A549 (cell line): ENCODE data around the gene MAGI2. TPM values are rescaled to one million over a fixed set of nuclear protein-coding genes. Genes with fewer than 3 reads are reported as not detected.

ENCODE experiments used
- ATAC-seq, 2 experiments: fragments of 200-7000 bp in 1 of 2; fragments of >200 bp in 1 of 2; cut with Nextera tagmentation in 1 of 2; cut with Tn5 transposase in 1 of 2; 3 replicates each; pipeline versions ENCODE4 v1.8.0 to v1.9.1; 2018 to 2020; ENCODE audit warnings: mild to moderate bottlenecking in 1 of 2, moderate library complexity in 1 of 2
- CTCF ChIA-PET: fragments of 300-600 bp; sonication (Branson Sonifier 250); formaldehyde crosslinking; extraction: SDS; loops from one replicate; lab custom pipeline; 2021; ENCODE audit warnings: antibody characterized with exemption, inconsistent platforms; lab: Yijun Ruan, JAX
- POLR2A ChIA-PET: fragments of 350-600 bp; formaldehyde crosslinking; extraction: SDS; loops from one replicate; lab custom pipeline; 2021; ENCODE audit warnings: antibody characterized with exemption, inconsistent platforms; lab: Yijun Ruan, JAX
- DNase-seq, 2 experiments: peaks; one replicate each; pipeline versions ENCODE4 v3.0.0 to v3.0.0-alpha.2; 2011 to 2016; ENCODE audit warnings: low read depth in 1 of 2, low spot score in 1 of 2
- FAIRE-seq: peaks from 2 replicates; lab custom pipeline; 2011; peaks lifted over from hg19 to GRCh38; lab: Jason Lieb, UNC
- H3K27ac ChIP-seq, 2 experiments: fragments of >200 bp; sonication (Bioruptor Twin); formaldehyde crosslinking; 3 replicates each; pipeline ENCODE4 v1.5.1; 2016 to 2017
- H3K4me1 ChIP-seq: fragments of >200 bp; sonication (Bioruptor Twin); formaldehyde crosslinking; 3 replicates; pipeline ENCODE4 v1.6.1; 2016
- H3K4me2 ChIP-seq: fragments of >200 bp; sonication (Bioruptor Twin); formaldehyde crosslinking; 3 replicates; pipeline ENCODE4 v1.6.1; 2016
- H3K4me3 ChIP-seq: fragments of >200 bp; sonication (Bioruptor Twin); formaldehyde crosslinking; 3 replicates; pipeline ENCODE4 v1.5.1; 2016
- H3K9me3 ChIP-seq: fragments of >200 bp; sonication (Bioruptor Twin); formaldehyde crosslinking; 3 replicates; pipeline ENCODE4 v1.6.1; 2016
- CTCF ChIP-seq: fragments of >200 bp; sonication (Bioruptor Twin); formaldehyde crosslinking; IDR thresholded peaks from 3 replicates; pipeline ENCODE4 v1.5.1; 2016
- EHF ChIP-seq: fragments of 250-450 bp; sonication (Bioruptor Pico); IDR thresholded peaks from 2 replicates; pipeline ENCODE4 v1.5.0; 2020; ENCODE audit warnings: mild to moderate bottlenecking
- EP300 ChIP-seq, 2 experiments: fragments of >200 bp; sonication (Bioruptor Twin); formaldehyde crosslinking; IDR thresholded peaks; 2 replicates in 1 of 2; 3 replicates in 1 of 2; pipeline ENCODE4 v1.6.1; 2016 to 2017
- FOSB ChIP-seq: fragments of 250-450 bp; sonication (Bioruptor Pico); IDR thresholded peaks from 2 replicates; pipeline ENCODE4 v1.5.0; 2020; ENCODE audit warnings: mild to moderate bottlenecking, moderate library complexity
- FOSL2 ChIP-seq, 2 experiments: fragments of 450-650 bp in 1 of 2; fragments of >200 bp in 1 of 2; sonication (Bioruptor Twin) in 1 of 2; formaldehyde crosslinking; IDR thresholded peaks; 2 replicates each; pipeline versions ENCODE4 v1.5.0 to v1.6.1; 2016 to 2020; ENCODE audit warnings: mild to moderate bottlenecking in 1 of 2, moderate library complexity in 1 of 2
- FOXS1 ChIP-seq: fragments of 250-450 bp; sonication (Bioruptor Pico); IDR thresholded peaks from 2 replicates; pipeline ENCODE4 v1.5.0; 2020; ENCODE audit warnings: mild to moderate bottlenecking, moderate library complexity
- HES2 ChIP-seq: fragments of >200 bp; sonication (Bioruptor Twin); formaldehyde crosslinking; IDR thresholded peaks from 2 replicates; pipeline ENCODE4 v1.6.1; 2016
- HMGXB4 ChIP-seq: fragments of 250-450 bp; sonication (Bioruptor Pico); IDR thresholded peaks from 2 replicates; pipeline ENCODE4 v1.5.0; 2021; ENCODE audit warnings: mild to moderate bottlenecking, moderate library complexity, borderline replicate concordance
- HOXA7 ChIP-seq: fragments of 250-450 bp; sonication (Bioruptor Pico); IDR thresholded peaks from 2 replicates; pipeline ENCODE4 v1.5.0; 2020; ENCODE audit warnings: mild to moderate bottlenecking, moderate library complexity
- MAFK ChIP-seq: fragments of 450-650 bp; IDR thresholded peaks from 2 replicates; pipeline ENCODE4 v1.6.1; 2014; ENCODE audit not compliant: partially characterized antibody
- MAX ChIP-seq: IDR thresholded peaks from 2 replicates; pipeline ENCODE4 v1.6.1; 2012
- MAZ ChIP-seq: fragments of 150-350 bp; IDR thresholded peaks from 2 replicates; pipeline ENCODE4 v1.6.1; 2014; ENCODE audit warnings: antibody characterized with exemption, low read depth, low read length, borderline replicate concordance
- NR3C1 ChIP-seq: fragments of >200 bp; sonication (Bioruptor Twin); formaldehyde crosslinking; IDR thresholded peaks from 3 replicates; pipeline ENCODE4 v1.6.1; 2017
- PBX3 ChIP-seq: IDR thresholded peaks from 2 replicates; pipeline ENCODE4 v1.6.1; 2012
- POLR2A ChIP-seq: IDR thresholded peaks from 2 replicates; pipeline ENCODE4 v1.6.1; 2012; ENCODE audit warnings: mild to moderate bottlenecking, low read length
- RAD21 ChIP-seq, 2 experiments: fragments of >200 bp in 1 of 2; sonication (Bioruptor Twin) in 1 of 2; formaldehyde crosslinking in 1 of 2; IDR thresholded peaks in 1 of 2; conservative IDR thresholded peaks in 1 of 2; 2 replicates in 1 of 2; 3 replicates in 1 of 2; pipeline ENCODE4 v1.6.1; 2012 to 2018; ENCODE audit warnings: inconsistent platforms in 1 of 2
- RCOR1 ChIP-seq: fragments of 150-350 bp; IDR thresholded peaks from 2 replicates; pipeline ENCODE4 v1.6.1; 2014; ENCODE audit warnings: antibody characterized with exemption, low read length, low read depth
- REST ChIP-seq: fragments of 200-600 bp; sonication (generic); IDR thresholded peaks from 2 replicates; pipeline ENCODE4 v1.6.1; 2016; ENCODE audit warnings: antibody characterized with exemption, mild to moderate bottlenecking, moderate library complexity
- RFX5 ChIP-seq: fragments of 450-650 bp; IDR thresholded peaks from 2 replicates; pipeline ENCODE4 v1.7.1; 2014; ENCODE audit warnings: antibody characterized with exemption, mild to moderate bottlenecking, moderate library complexity
- SMC3 ChIP-seq: fragments of >200 bp; sonication (Bioruptor Twin); formaldehyde crosslinking; IDR thresholded peaks from 3 replicates; pipeline ENCODE4 v1.6.1; 2018; ENCODE audit warnings: inconsistent platforms
- TP53 ChIP-seq: fragments of 250-450 bp; sonication (Bioruptor Pico); IDR thresholded peaks from 2 replicates; pipeline ENCODE4 v1.5.0; 2021; ENCODE audit warnings: mild to moderate bottlenecking, moderate library complexity
- ZFP36 ChIP-seq: fragments of 450-650 bp; IDR thresholded peaks from 2 replicates; pipeline ENCODE4 v1.6.1; 2014; ENCODE audit warnings: borderline replicate concordance; ENCODE audit not compliant: partially characterized antibody
- WGBS: methylation state at CpG from one replicate; pipeline ENCODE4 v1.1.6; 2017; ENCODE audit errors: missing lambda C conversion rate; 5-methylcytosine and 5-hydroxymethylcytosine counted together
- polyA plus RNA-seq, 4 experiments: library from polyadenylated mRNA; depleted of rRNA in 3 of 4; stranded (reverse); fragments of >200 nt; fragmentation: RNase III in 1 of 4; extraction: RNeasy Plus Mini Kit Qiagen cat#74134 plus additional on column Dnase treatment in 1 of 4; gene quantifications; 2 replicates in 3 of 4; 3 replicates in 1 of 4; pipeline ENCODE4 v1.2.3, GENCODE V29; 2011 to 2017
- TF ChIP-seq, protein P1 (sequence below): fragments of 250-450 bp; sonication (Bioruptor Pico); IDR thresholded peaks from 2 replicates; pipeline ENCODE4 v1.5.0; 2020; ENCODE audit warnings: low read depth, mild to moderate bottlenecking, moderate library complexity

MAGI2 gene
- polyA plus RNA-seq, 2 of the 4 experiments (the other 2 are of a cell fraction) = 0.48 to 0.81 TPM

DNA sequence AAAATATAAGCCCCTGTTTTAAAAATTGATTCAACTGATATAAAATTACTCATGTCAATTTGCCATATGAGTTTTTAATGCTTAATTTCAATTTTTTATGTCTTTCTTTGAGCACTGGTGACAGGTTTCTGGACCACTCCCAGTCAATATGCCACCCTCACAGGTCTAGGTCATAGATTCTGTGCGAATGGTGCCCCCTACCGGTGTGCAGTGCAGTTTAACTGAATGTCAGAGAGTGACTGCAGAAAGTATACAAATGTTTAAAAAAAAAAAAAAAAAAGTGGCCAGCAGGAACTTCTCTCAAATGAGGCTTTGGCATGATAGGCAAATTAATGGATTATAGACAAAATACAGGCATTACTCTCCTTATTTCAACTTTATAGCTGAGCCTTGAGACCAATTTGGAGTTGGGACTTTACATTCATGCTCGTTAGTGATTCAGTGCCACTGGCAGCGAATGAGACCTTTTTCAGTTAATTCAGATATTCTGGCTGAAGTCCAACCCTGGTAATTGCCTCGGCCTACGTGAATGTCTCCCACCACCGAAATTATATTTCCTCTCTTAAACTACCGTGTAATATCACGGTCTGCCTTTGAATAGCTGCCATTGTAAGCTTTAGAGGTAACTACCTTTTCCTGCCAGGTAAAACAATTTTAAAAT is 1227.3 kb downstream of the MAGI2 start:
- DNase-seq (peak; percentile 15 to 40), ATAC-seq (peak; percentile 39 to 77; a peak in 3 of 6 replicates), FAIRE-seq (no peak)
- Histone ChIP-seq H3K27ac (no peak overlapping the region), H3K4me3 (no peak overlapping the region), H3K9me3 (no peaks in the 10 kb centered on the region), H3K4me1 (no peaks in the 10 kb centered on the region), H3K4me2 (no peak overlapping the region)
- POLR2A ChIA-PET = no interaction called here
- TF ChIP-seq SMC3 (peak; percentile 14; the same call in 1 of the 3 replicates), FOSL2 (IDR thresholded peaks at IDR 0.05) (no peak), FOSL2 (CRISPR knock-in tag; IDR thresholded peaks at IDR 0.05) (no peak), CTCF (peak; percentile 44; the same call in 2 of the 3 replicates), RAD21 (conservative IDR thresholded peaks at IDR 0.05 in 1 of 2, IDR thresholded peaks at IDR 0.05 in 1 of 2) (peak; percentile 35 to 54; a peak in 3 of 5 replicates), POLR2A (no peak)
- TF ChIP-seq, protein P1, sequence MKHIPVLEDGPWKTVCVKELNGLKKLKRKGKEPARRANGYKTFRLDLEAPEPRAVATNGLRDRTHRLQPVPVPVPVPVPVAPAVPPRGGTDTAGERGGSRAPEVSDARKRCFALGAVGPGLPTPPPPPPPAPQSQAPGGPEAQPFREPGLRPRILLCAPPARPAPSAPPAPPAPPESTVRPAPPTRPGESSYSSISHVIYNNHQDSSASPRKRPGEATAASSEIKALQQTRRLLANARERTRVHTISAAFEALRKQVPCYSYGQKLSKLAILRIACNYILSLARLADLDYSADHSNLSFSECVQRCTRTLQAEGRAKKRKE (CRISPR knock-in tag) = no peak
- 13% methylated on average over 9 of the region's 9 CpGs for WGBS
- CTCF ChIA-PET = interaction anchor here (0.6 to 1.0 kb wide), 4 partner anchors 13 to 190 kb away, joined by 3 to 4 read pairs (median 4); no protein-coding TSS in a partner anchor

GRCh38 chr7:78225534-78225933 is 1227.9 kb downstream of the MAGI2 start:
- TF ChIP-seq MAFK (no peak), PBX3 (no peak), HMGXB4 (CRISPR knock-in tag) (no peak), MAX (no peak), FOXS1 (CRISPR knock-in tag) (no peak), MAZ (no peak), NR3C1 (no peak)
- DNase-seq = no peak
- Histone ChIP-seq H3K9me3 (no peaks in the 10 kb centered on the region), H3K27ac (no peak overlapping the region), H3K4me2 (no peak overlapping the region), H3K4me3 (no peak overlapping the region), H3K4me1 (no peaks in the 10 kb centered on the region)
- FAIRE-seq = no peak
- CTCF ChIA-PET = no interaction called here
- no peak for ATAC-seq
- 47% methylated on average over 4 of the region's 4 CpGs for WGBS
- POLR2A ChIA-PET = no interaction called here

GRCh38 chr7:78224923-78225322 is 1228.5 kb downstream of the MAGI2 start:
- DNase-seq (no peak), ATAC-seq (no peak), FAIRE-seq (no peak)
- CTCF ChIA-PET = no interaction called here
- POLR2A ChIA-PET = no interaction called here
- WGBS = 9% methylated on average over 4 of the region's 4 CpGs
- Histone ChIP-seq H3K4me3 (no peak overlapping the region), H3K27ac (no peak overlapping the region), H3K4me2 (no peak overlapping the region), H3K4me1 (no peaks in the 10 kb centered on the region), H3K9me3 (no peaks in the 10 kb centered on the region)
- no peak for TF ChIP-seq SMC3
- no peak for TF ChIP-seq FOXS1 (CRISPR knock-in tag)
- TF ChIP-seq HOXA7 (CRISPR knock-in tag) = no peak
- no peak for TF ChIP-seq MAZ
- no peak for TF ChIP-seq RFX5
- no peak for TF ChIP-seq FOSB
- TF ChIP-seq HES2 = no peak
- TF ChIP-seq REST = no peak
- no peak for TF ChIP-seq TP53 (CRISPR knock-in tag)
- no peak for TF ChIP-seq EP300 (IDR thresholded peaks at IDR 0.05)
- TF ChIP-seq ZFP36 = no peak
- no peak for TF ChIP-seq EHF (CRISPR knock-in tag)
- no peak for TF ChIP-seq RCOR1
